H1 (cell line): ENCODE measurements around the gene SHISA6.

Experiments
- CTBP2 ChIP-seq: IDR thresholded peaks from 2 replicates; pipeline ENCODE4 v1.7.0; 2011; ENCODE audit warnings: borderline replicate concordance, mild to moderate bottlenecking, moderate library complexity, mixed read lengths, low read length; ENCODE audit not compliant: insufficient read depth, insufficient read length
- EZH2 ChIP-seq: fragments of 200-600 bp; sonication (generic); IDR thresholded peaks from 2 replicates; pipeline ENCODE4 v1.7.1; 2012; ENCODE audit warnings: low read depth, mild to moderate bottlenecking, moderate library complexity, low read length, inconsistent platforms; ENCODE audit not compliant: severe bottlenecking
- NRF1 ChIP-seq: IDR thresholded peaks from 2 replicates; pipeline ENCODE4 v1.6.1; 2011; ENCODE audit warnings: mild to moderate bottlenecking, low read depth, low read length, improper control_type of control experiment
- POLR2AphosphoS5 ChIP-seq: IDR thresholded peaks from 2 replicates; pipeline ENCODE4 v1.6.1; 2011; ENCODE audit warnings: low read depth, low read length
- TAF1 ChIP-seq: IDR thresholded peaks from 2 replicates; pipeline ENCODE4 v1.6.1; 2011; ENCODE audit warnings: mild to moderate bottlenecking, low read depth, low read length
- TF ChIP-seq, protein P1 (sequence below): IDR thresholded peaks from 2 replicates; pipeline ENCODE4 v1.6.1; 2011; ENCODE audit warnings: low read length, improper control_type of control experiment
- TF ChIP-seq, protein P2 (sequence below), 3 experiments: IDR thresholded peaks; 1 replicate in 2 of 3; 2 replicates in 1 of 3; pipeline versions ENCODE4 v1.5.1 to v1.6.1; 2011; ENCODE audit warnings: low read length in 3 of 3, mild to moderate bottlenecking in 3 of 3, inconsistent platforms in 2 of 3, low read depth in 1 of 3, moderate library complexity in 1 of 3; ENCODE audit not compliant: insufficient read depth in 1 of 3; ENCODE audit errors: control extremely low read depth in 1 of 3

DNA sequence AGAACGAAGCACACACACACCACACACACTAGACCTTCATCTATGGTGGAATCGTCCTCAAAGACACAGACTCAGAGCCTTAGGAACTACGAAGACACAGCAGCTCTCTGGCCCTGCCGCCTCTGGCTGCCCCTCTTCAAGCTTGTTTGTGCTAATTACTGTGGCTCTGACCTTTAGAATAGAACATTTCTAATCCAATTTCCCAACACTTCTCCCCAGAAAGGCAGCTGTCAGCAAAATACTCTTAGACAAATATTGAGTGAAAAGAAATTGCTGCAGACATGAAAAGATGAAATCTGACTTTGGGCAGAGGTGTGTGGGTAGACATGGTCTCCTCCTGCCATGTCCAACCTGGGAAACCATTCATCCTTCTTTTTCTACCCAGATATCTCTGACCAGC lies 205.3 kb downstream of the SHISA6 start:
- TF ChIP-seq, protein P1, sequence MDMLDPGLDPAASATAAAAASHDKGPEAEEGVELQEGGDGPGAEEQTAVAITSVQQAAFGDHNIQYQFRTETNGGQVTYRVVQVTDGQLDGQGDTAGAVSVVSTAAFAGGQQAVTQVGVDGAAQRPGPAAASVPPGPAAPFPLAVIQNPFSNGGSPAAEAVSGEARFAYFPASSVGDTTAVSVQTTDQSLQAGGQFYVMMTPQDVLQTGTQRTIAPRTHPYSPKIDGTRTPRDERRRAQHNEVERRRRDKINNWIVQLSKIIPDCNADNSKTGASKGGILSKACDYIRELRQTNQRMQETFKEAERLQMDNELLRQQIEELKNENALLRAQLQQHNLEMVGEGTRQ = no peak
- no peak for TF ChIP-seq NRF1
- TF ChIP-seq, protein P2, sequence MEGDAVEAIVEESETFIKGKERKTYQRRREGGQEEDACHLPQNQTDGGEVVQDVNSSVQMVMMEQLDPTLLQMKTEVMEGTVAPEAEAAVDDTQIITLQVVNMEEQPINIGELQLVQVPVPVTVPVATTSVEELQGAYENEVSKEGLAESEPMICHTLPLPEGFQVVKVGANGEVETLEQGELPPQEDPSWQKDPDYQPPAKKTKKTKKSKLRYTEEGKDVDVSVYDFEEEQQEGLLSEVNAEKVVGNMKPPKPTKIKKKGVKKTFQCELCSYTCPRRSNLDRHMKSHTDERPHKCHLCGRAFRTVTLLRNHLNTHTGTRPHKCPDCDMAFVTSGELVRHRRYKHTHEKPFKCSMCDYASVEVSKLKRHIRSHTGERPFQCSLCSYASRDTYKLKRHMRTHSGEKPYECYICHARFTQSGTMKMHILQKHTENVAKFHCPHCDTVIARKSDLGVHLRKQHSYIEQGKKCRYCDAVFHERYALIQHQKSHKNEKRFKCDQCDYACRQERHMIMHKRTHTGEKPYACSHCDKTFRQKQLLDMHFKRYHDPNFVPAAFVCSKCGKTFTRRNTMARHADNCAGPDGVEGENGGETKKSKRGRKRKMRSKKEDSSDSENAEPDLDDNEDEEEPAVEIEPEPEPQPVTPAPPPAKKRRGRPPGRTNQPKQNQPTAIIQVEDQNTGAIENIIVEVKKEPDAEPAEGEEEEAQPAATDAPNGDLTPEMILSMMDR (IDR thresholded peaks at IDR 0.05; ENCODE audit: control extremely low read depth in 1 of 3, insufficient read depth in 1 of 3, low read depth in 1 of 3, low read length in 3 of 3) = no peak
- no peak for TF ChIP-seq CTBP2
- TF ChIP-seq EZH2 = no peak
- no peak for TF ChIP-seq TAF1
- TF ChIP-seq POLR2AphosphoS5 = no peak
